Measurements from ENCODE around the gene ERBB4. TPM values are rescaled to one million over a fixed set of nuclear protein-coding genes. Genes with fewer than 3 reads are reported as not detected.

Gene ERBB4
- total RNA-seq, 5 donors from 2014 or later (not counting 1 experiment from before 2014, with no cell fraction given) = 0.03 to 0.06 TPM; not detected in 3

GRCh38 chr2:211688196-211688595, 850.4 kb downstream of the ERBB4 start:
- H3K4me3 ChIP-seq (ENCODE audit: control insufficient read depth in 1 of 2, extremely low read depth in 1 of 2, low read length in 1 of 2) = no peak overlapping the region
- WGBS (ENCODE audit: insufficient coverage) = 90% methylated on average over 1 of the region's 2 CpGs
- H3K27me3 ChIP-seq (replicated peaks in 1 of 2; ENCODE audit: control insufficient read depth in 2 of 2, extremely low read depth in 1 of 2, insufficient read depth in 2 of 2, low read length in 1 of 2) = no peaks in the 10 kb centered on the region
- no peaks in the 10 kb centered on the region for H3K4me1 ChIP-seq (ENCODE audit: control insufficient read depth in 1 of 2, extremely low read depth in 1 of 2, insufficient read depth in 2 of 2, low read length in 2 of 2)
- ChIA-PET CTCF (no interaction called here), POLR2A (no interaction called here)
- Mint-ChIP-seq H3K4me3 (no peak overlapping the region), H3K36me3 (no peaks in the 10 kb centered on the region), H3K4me1 (no peaks in the 10 kb centered on the region), H3K27ac (no peak overlapping the region), H3K27me3 (no peaks in the 10 kb centered on the region), H3K9me3 (peaks cover 9 to 33% (median 20%) of the 10 kb centered on the region in 3 donors)
- H3K36me3 ChIP-seq (ENCODE audit: control insufficient read depth in 2 of 2, extremely low read depth in 1 of 2, insufficient read depth in 1 of 2, low read length in 1 of 2) = no peaks in the 10 kb centered on the region
- H3K27ac ChIP-seq (ENCODE audit: low read length) = no peak overlapping the region
- ATAC-seq (replicated peaks in 1 of 4) (no peak), DNase-seq (no peak)
- no peaks in the 10 kb centered on the region for H3K9me3 ChIP-seq

- no peaks in the 10 kb centered on the region for H3K27me3 Mint-ChIP-seq
- H3K4me1 ChIP-seq (ENCODE audit: control insufficient read depth in 1 of 2, extremely low read depth in 1 of 2, insufficient read depth in 2 of 2, low read length in 2 of 2) = no peaks in the 10 kb centered on the region
- H3K27ac ChIP-seq (ENCODE audit: low read length) = no peak overlapping the region
- CTCF ChIA-PET = no interaction called here
- H3K36me3 Mint-ChIP-seq = no peaks in the 10 kb centered on the region
- DNase-seq (no peak), ATAC-seq (replicated peaks in 1 of 4) (no peak)
- H3K27ac Mint-ChIP-seq = no peak overlapping the region
- POLR2A ChIA-PET = no interaction called here
- H3K9me3 Mint-ChIP-seq = peaks cover 0 to 5% (median 4%) of the 10 kb centered on the region in 3 donors
- no peaks in the 10 kb centered on the region for H3K36me3 ChIP-seq (ENCODE audit: control insufficient read depth in 2 of 2, extremely low read depth in 1 of 2, insufficient read depth in 1 of 2, low read length in 1 of 2)
- no CpG with 5 or more reads among the region's 2 CpGs for WGBS (ENCODE audit: insufficient coverage)
- H3K27me3 ChIP-seq (replicated peaks in 1 of 2; ENCODE audit: control insufficient read depth in 2 of 2, extremely low read depth in 1 of 2, insufficient read depth in 2 of 2, low read length in 1 of 2) = no peaks in the 10 kb centered on the region
- no peak overlapping the region for H3K4me3 Mint-ChIP-seq
- no peaks in the 10 kb centered on the region for H3K9me3 ChIP-seq
- H3K4me1 Mint-ChIP-seq = no peaks in the 10 kb centered on the region
- no peak overlapping the region for H3K4me3 ChIP-seq (ENCODE audit: control insufficient read depth in 1 of 2, extremely low read depth in 1 of 2, low read length in 1 of 2)
Measured at GRCh38 chr2:211674715-211675114, 863.9 kb downstream of the ERBB4 start.

- Histone ChIP-seq H3K4me1 (ENCODE audit: control insufficient read depth in 1 of 2, extremely low read depth in 1 of 2, insufficient read depth in 2 of 2, low read length in 2 of 2) (no peaks in the 10 kb centered on the region), H3K27ac (ENCODE audit: low read length) (no peak overlapping the region), H3K4me3 (ENCODE audit: control insufficient read depth in 1 of 2, extremely low read depth in 1 of 2, low read length in 1 of 2) (no peak overlapping the region), H3K36me3 (ENCODE audit: control insufficient read depth in 2 of 2, extremely low read depth in 1 of 2, insufficient read depth in 1 of 2, low read length in 1 of 2) (no peaks in the 10 kb centered on the region), H3K9me3 (no peaks in the 10 kb centered on the region), H3K27me3 (replicated peaks in 1 of 2; ENCODE audit: control insufficient read depth in 2 of 2, extremely low read depth in 1 of 2, insufficient read depth in 2 of 2, low read length in 1 of 2) (no peaks in the 10 kb centered on the region)
- no peaks in the 10 kb centered on the region for H3K4me1 Mint-ChIP-seq
- H3K4me3 Mint-ChIP-seq = no peak overlapping the region
- no peak for DNase-seq
- peaks cover 0 to 4% (median 0%) of the 10 kb centered on the region in 3 donors for H3K9me3 Mint-ChIP-seq
- H3K27me3 Mint-ChIP-seq = no peaks in the 10 kb centered on the region
- ATAC-seq (replicated peaks in 1 of 4) = no peak
- no peaks in the 10 kb centered on the region for H3K36me3 Mint-ChIP-seq
- WGBS (ENCODE audit: insufficient coverage) = 100% methylated on average over 2 of the region's 3 CpGs
- POLR2A ChIA-PET = no interaction called here
- CTCF ChIA-PET = no interaction called here
- no peak overlapping the region for H3K27ac Mint-ChIP-seq
Measured at GRCh38 chr2:211673133-211673905, 865.3 kb downstream of the ERBB4 start.

GRCh38 chr2:211671977-211672376, 866.6 kb downstream of the ERBB4 start:
- Mint-ChIP-seq H3K27me3 (no peaks in the 10 kb centered on the region), H3K4me1 (no peaks in the 10 kb centered on the region), H3K4me3 (no peak overlapping the region), H3K27ac (no peak overlapping the region), H3K36me3 (no peaks in the 10 kb centered on the region), H3K9me3 (peaks cover 0 to 4% (median 0%) of the 10 kb centered on the region in 3 donors)
- Histone ChIP-seq H3K36me3 (ENCODE audit: control insufficient read depth in 2 of 2, extremely low read depth in 1 of 2, insufficient read depth in 1 of 2, low read length in 1 of 2) (no peaks in the 10 kb centered on the region), H3K27ac (ENCODE audit: low read length) (no peak overlapping the region), H3K4me1 (ENCODE audit: control insufficient read depth in 1 of 2, extremely low read depth in 1 of 2, insufficient read depth in 2 of 2, low read length in 2 of 2) (no peaks in the 10 kb centered on the region), H3K27me3 (replicated peaks in 1 of 2; ENCODE audit: control insufficient read depth in 2 of 2, extremely low read depth in 1 of 2, insufficient read depth in 2 of 2, low read length in 1 of 2) (no peaks in the 10 kb centered on the region), H3K9me3 (no peaks in the 10 kb centered on the region), H3K4me3 (ENCODE audit: control insufficient read depth in 1 of 2, extremely low read depth in 1 of 2, low read length in 1 of 2) (no peak overlapping the region)
- CTCF ChIA-PET = no interaction called here
- no peak for DNase-seq
- WGBS (ENCODE audit: insufficient coverage) = no CpG with 5 or more reads among the region's 1 CpG
- POLR2A ChIA-PET = interaction anchor here in 1 of 2 donors (0.6 kb wide), 1 partner anchor 177 kb away, joined by 3 read pairs; no protein-coding TSS in a partner anchor
- ATAC-seq (replicated peaks in 1 of 4) = no peak

- CTCF ChIA-PET = no interaction called here
- Mint-ChIP-seq H3K27me3 (no peaks in the 10 kb centered on the region), H3K4me3 (no peak overlapping the region), H3K4me1 (no peaks in the 10 kb centered on the region), H3K9me3 (peaks cover 4 to 5% (median 4%) of the 10 kb centered on the region in 3 donors), H3K36me3 (no peaks in the 10 kb centered on the region), H3K27ac (no peak overlapping the region)
- H3K4me1 ChIP-seq (ENCODE audit: control insufficient read depth in 1 of 2, extremely low read depth in 1 of 2, insufficient read depth in 2 of 2, low read length in 2 of 2) = peaks cover 0 to 3% of the 10 kb centered on the region in 2 experiments
- H3K9me3 ChIP-seq = no peaks in the 10 kb centered on the region
- DNase-seq = no peak
- whole genome bisulfite sequencing (ENCODE audit: insufficient coverage) = no CpG with 5 or more reads among the region's 2 CpGs
- POLR2A ChIA-PET = no interaction called here
- H3K36me3 ChIP-seq (ENCODE audit: control insufficient read depth in 2 of 2, extremely low read depth in 1 of 2, insufficient read depth in 1 of 2, low read length in 1 of 2) = no peaks in the 10 kb centered on the region
- no peaks in the 10 kb centered on the region for H3K27me3 ChIP-seq (replicated peaks in 1 of 2; ENCODE audit: control insufficient read depth in 2 of 2, extremely low read depth in 1 of 2, insufficient read depth in 2 of 2, low read length in 1 of 2)
- no peak overlapping the region for H3K4me3 ChIP-seq (ENCODE audit: control insufficient read depth in 1 of 2, extremely low read depth in 1 of 2, low read length in 1 of 2)
- no peak for ATAC-seq (replicated peaks in 1 of 4)
- no peak overlapping the region for H3K27ac ChIP-seq (ENCODE audit: low read length)
Measured at GRCh38 chr2:211665299-211665698, 873.3 kb downstream of the ERBB4 start.

- Mint-ChIP-seq H3K4me3 (no peak overlapping the region), H3K27ac (no peak overlapping the region), H3K4me1 (no peaks in the 10 kb centered on the region), H3K36me3 (no peaks in the 10 kb centered on the region), H3K9me3 (peaks cover 4 to 8% (median 8%) of the 10 kb centered on the region in 3 donors), H3K27me3 (no peaks in the 10 kb centered on the region)
- DNase-seq = no peak
- no peak overlapping the region for H3K4me3 ChIP-seq (ENCODE audit: control insufficient read depth in 1 of 2, extremely low read depth in 1 of 2, low read length in 1 of 2)
- H3K9me3 ChIP-seq = no peaks in the 10 kb centered on the region
- no peak overlapping the region for H3K27ac ChIP-seq (ENCODE audit: low read length)
- H3K27me3 ChIP-seq (replicated peaks in 1 of 2; ENCODE audit: control insufficient read depth in 2 of 2, extremely low read depth in 1 of 2, insufficient read depth in 2 of 2, low read length in 1 of 2) = no peaks in the 10 kb centered on the region
- no peak for ATAC-seq (replicated peaks in 1 of 4)
- no peaks in the 10 kb centered on the region for H3K36me3 ChIP-seq (ENCODE audit: control insufficient read depth in 2 of 2, extremely low read depth in 1 of 2, insufficient read depth in 1 of 2, low read length in 1 of 2)
- WGBS (ENCODE audit: insufficient coverage) = no CpG with 5 or more reads among the region's 2 CpGs
- peaks cover 0 to 3% of the 10 kb centered on the region in 2 experiments for H3K4me1 ChIP-seq (ENCODE audit: control insufficient read depth in 1 of 2, extremely low read depth in 1 of 2, insufficient read depth in 2 of 2, low read length in 2 of 2)
- ChIA-PET POLR2A (no interaction called here), CTCF (no interaction called here)
Measured at GRCh38 chr2:211664321-211664720, 874.3 kb downstream of the ERBB4 start.

Data from T-cell (primary cell).